ES-I3 (cell line): ENCODE measurements around the gene HOXA6.

Experiments used
- H3K36me3 ChIP-seq: 2 replicates; pipeline ENCODE4 v1.6.1; 2013; ENCODE audit warnings: mild to moderate bottlenecking, low read length, control low read depth, moderate library complexity; ENCODE audit not compliant: insufficient read depth
- H3K4me1 ChIP-seq: 2 replicates; pipeline ENCODE4 v1.6.1; 2013; ENCODE audit warnings: mild to moderate bottlenecking, control low read depth, low read length; ENCODE audit not compliant: insufficient read depth
- H3K9ac ChIP-seq: 2 replicates; pipeline ENCODE4 v1.6.1; 2013; ENCODE audit warnings: low read depth, mild to moderate bottlenecking, low read length, moderate library complexity
- H3K9me3 ChIP-seq: 2 replicates; pipeline ENCODE4 v1.6.1; 2013; ENCODE audit warnings: mild to moderate bottlenecking, low read length, moderate library complexity; ENCODE audit not compliant: control insufficient read depth, insufficient read depth

The HOXA6 gene

DNA sequence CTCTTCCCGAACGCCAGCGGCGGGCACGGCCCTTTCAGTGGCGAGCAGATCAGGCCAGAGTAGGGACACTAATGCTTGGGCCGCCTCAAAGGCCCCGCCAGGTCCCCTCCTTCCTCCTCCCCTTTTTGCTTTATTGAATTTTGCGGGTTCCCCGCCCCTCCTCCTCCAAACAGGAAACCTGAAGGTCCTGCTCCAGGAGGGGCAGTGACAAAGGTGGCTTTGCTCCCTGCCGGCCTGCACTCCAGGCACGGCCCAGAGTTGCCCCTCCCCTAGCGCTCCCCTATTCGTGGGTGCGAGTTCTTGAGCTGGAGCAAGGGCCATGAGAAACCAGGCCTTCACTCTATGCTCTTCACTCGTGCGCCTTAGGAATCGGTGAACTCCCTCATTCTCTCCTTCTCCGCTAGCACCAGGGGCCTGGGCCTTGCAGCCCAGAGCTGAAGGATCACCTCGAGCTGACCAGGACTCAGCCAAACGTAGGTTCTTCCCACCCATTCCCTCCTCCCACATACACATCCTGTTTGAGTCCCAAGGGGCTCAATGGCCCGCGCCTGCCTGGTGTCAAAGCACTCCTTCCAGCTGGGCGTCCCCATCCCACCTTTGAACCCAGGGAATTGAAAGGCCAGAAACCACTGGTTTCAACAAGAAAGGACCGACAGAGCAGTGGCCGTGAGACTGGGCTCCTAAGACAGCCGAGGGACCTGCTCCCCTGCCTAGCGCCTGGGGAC is 619 bp upstream of the HOXA6 start:
- no peaks in the 10 kb centered on the region for H3K4me1 ChIP-seq

DNA sequence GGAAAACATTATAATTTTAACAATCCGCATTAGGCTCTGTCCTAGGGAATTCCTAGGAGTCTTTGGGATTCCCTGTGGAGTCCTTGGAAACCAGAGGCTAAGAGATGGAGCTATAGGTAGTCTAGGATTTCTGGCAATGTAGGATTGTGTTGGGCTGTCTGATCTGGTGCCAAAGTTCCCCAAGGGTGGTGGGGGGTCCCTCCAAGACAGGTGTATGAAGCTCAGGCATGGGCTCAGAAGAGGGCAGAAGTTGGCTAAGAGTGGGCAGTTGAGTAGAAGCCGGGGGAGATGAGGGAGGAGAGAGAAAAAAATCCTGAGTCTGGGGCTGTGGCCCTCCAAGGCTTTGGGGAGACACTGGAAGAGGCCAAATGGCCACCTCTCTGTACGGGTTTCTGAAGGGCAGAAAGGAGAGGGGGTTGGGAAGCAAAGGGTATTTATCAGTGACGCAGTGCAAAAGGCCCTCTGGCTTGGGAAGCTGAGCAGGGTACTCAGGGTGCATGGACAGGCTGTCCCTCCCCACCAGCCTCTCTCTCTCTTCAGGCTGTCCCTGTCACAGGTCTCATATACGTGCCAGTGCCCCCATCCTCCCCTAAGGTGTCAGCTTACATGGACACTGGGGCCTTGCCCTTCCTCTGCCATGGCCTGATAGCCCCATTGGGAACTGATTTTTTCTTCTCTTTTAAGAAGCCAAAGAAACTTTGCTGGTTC is 929 bp downstream of the HOXA6 start:
- H3K9ac ChIP-seq, result no peak overlapping the region
- 0 out of 2 replicates have a peak, but pooled peaks cover 2% of the 10 kb centered on the region for H3K4me1 ChIP-seq
- no peaks in the 10 kb centered on the region for H3K36me3 ChIP-seq
- H3K9me3 ChIP-seq, result no peaks in the 10 kb centered on the region

More for the DNA sequence above, 619 bp upstream of the HOXA6 start:
- no peak overlapping the region for H3K9ac ChIP-seq
- H3K9me3 ChIP-seq, result no peaks in the 10 kb centered on the region
- H3K36me3 ChIP-seq, result no peaks in the 10 kb centered on the region

DNA sequence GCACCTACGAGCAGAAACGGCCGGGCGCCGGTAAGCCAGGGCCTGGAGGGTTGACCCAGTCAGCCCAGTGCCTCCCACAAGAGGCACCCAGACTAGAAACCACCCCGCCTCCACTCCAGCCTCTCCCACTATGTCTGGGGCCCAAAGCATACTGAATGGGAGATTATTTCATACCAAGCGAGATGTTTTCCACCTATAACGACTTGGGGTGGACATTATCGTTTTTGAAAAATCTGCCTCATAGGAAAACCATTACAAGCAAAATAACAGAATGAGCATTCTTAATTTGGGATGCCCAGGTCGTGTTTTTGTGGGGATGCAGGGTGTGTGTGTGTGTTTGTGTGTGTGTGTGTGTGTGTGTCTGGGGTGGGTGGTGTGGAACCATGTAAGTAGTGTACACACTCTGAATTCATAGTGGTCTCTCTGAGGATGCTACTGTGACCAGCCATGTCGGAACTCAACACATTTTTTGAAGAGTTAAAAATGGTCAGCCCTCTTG is 1.6 kb downstream of the HOXA6 start:
- Histone ChIP-seq H3K9ac (no peak overlapping the region), H3K9me3 (no peaks in the 10 kb centered on the region), H3K4me1 (0 out of 2 replicates have a peak, but pooled peaks cover 4% of the 10 kb centered on the region), H3K36me3 (no peaks in the 10 kb centered on the region)

DNA sequence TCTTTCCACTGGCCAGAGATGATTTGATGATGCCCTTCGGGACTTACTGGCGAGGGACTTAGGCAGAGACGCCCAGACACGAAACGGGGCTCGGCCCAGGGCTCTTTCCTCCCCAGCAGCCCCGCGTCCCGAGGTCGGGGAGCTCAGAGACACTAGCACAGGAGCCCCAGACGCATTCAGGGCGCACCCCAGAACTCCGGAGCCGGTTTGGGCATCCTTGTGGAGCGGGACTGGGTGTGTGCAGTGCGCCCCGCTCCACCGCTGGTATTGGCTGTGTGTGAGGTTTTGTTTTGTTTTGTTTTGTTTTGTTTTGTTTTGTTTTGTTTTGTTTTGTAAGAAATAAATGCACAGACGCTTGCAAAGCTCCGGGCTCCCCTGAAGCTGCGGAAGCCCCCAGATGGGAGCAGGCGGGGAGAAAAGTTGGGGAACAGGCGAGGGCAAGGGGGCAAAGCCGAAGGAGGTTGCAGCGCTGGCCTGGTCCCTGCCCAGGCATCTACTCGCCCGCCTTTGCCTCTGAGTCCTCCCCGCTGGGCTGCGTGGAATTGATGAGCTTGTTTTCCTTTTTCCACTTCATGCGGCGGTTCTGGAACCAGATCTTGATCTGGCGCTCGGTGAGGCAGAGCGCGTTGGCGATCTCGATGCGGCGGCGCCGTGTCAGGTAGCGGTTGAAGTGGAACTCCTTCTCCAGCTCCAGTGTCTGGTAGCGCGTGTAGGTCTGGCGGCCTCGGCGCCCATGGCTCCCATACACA is 2.2 kb downstream of the HOXA6 start:
- no peaks in the 10 kb centered on the region for H3K36me3 ChIP-seq
- no peaks in the 10 kb centered on the region for H3K9me3 ChIP-seq
- H3K4me1 ChIP-seq, result 0 out of 2 replicates have a peak, but pooled peaks cover 4% of the 10 kb centered on the region
- H3K9ac ChIP-seq, result no peak overlapping the region

DNA sequence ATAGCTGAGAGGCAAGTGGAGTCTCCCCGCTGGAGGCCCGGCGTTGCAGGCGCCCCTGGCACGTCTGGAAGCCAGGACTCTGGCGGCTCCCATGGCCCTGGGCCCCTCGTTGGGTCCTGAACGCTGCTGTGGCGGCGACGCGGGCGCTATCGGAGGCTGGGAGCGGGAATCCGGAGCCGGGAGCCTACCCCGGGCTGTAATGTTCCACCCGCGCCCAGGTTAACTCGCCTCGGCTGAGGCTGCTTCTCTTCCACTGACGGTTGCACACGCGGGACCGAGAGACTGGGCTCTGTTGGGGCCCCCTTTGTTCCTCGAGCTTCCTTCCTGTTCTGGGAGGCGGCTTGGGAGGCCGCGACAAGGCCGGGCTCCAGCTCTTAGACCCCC is 2.8 kb downstream of the HOXA6 start:
- H3K4me1 ChIP-seq, result 0 out of 2 replicates have a peak, but pooled peaks cover 4% of the 10 kb centered on the region
- H3K9ac ChIP-seq, result no peak overlapping the region
- H3K36me3 ChIP-seq, result no peaks in the 10 kb centered on the region
- H3K9me3 ChIP-seq, result no peaks in the 10 kb centered on the region

DNA sequence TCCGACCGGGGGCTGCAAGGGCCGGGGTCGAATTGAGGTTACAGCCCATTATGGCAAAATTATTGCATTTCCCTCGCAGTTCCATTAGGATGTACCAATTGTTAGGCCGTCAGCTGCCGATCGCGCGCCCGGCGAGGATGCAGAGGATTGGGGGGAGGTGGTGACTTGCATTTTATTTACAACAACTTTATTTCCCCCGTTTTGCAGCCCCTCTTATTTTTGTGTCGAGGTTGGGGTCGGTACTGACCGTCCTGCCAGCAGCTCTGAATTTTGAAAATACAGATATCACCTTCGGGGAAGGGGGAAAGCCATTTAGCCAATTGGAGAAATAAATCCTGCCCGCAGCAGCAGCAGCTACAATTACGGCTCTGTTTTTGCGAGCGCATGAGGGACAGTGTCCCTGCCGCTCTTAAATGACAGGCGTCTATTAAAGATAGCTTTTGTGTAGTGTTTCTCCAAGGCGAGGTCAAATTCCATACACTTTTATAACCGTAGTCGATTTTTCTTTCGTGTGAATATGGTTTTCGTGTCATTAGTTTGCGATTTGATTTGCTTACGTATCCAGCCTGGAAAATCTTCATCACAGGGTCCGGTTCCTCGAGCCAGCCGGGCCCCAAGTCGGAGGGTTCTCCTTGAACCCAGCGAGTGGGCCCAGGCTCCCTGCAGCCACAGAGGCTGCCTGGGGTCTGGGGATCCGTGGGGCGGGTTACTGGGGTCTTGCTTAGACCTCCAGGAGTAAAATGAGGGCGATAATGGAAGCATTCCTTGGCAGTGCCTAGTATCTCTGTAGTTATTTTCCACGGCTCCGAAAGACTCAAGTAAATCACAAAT is 3.4 kb downstream of the HOXA6 start:
- Histone ChIP-seq H3K36me3 (no peaks in the 10 kb centered on the region), H3K9ac (no peak overlapping the region), H3K9me3 (no peaks in the 10 kb centered on the region), H3K4me1 (0 out of 2 replicates have a peak, but pooled peaks cover 4% of the 10 kb centered on the region)

DNA sequence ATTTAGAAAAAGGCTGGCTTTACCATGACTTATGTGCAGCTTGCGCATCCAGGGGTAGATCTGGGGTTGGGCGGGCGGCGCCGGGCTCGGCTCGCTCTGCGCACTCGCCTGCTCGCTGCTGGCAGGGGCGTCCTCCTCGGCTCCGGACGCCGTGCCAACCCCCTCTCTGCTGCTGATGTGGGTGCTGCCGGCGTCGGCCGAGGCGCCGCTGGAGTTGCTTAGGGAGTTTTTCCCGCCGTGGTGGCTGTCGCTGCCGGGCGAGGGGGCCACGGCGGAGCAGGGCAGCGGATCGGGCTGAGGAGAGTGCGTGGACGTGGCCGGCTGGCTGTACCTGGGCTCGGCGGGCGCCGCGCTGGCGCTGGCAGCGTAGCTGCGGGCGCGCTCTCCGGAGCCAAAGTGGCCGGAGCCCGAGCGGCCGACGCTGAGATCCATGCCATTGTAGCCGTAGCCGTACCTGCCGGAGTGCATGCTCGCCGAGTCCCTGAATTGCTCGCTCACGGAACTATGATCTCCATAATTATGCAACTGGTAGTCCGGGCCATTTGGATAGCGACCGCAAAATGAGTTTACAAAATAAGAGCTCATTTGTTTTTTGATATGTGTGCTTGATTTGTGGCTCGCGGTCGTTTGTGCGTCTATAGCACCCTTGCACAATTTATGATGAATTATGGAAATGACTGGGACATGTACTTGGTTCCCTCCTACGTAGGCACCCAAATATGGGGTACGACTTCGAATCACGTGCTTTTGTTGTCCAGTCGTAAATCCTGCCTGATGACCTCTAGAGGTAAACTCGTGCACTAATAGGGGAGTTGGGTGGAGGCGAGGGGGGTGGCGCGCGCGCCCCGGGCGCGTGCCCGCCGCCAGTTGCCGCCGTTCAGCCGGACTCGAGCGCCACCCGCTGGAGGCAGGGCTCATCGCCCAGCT is 4.3 kb downstream of the HOXA6 start, which contains the start of gene HOXA5:
Gene HOXA5 (minus strand): TSS at position 659 of the 927 bp plus-strand sequence. CDS start 74 bp downstream, at position 585.
- Histone ChIP-seq H3K36me3 (no peaks in the 10 kb centered on the region), H3K9ac (peak within 1 kb of the TSS; percentile 57; the same call in 1 of the 2 replicates), H3K9me3 (no peaks in the 10 kb centered on the region), H3K4me1 (0 out of 2 replicates have a peak, but pooled peaks cover 4% of the 10 kb centered on the region)

GRCh38 chr7:27142580-27143022 is 5.0 kb downstream of the HOXA6 start:
- no peaks in the 10 kb centered on the region for H3K36me3 ChIP-seq
- peak overlapping the region; percentile 57; the same call in 1 of the 2 replicates for H3K9ac ChIP-seq

DNA sequence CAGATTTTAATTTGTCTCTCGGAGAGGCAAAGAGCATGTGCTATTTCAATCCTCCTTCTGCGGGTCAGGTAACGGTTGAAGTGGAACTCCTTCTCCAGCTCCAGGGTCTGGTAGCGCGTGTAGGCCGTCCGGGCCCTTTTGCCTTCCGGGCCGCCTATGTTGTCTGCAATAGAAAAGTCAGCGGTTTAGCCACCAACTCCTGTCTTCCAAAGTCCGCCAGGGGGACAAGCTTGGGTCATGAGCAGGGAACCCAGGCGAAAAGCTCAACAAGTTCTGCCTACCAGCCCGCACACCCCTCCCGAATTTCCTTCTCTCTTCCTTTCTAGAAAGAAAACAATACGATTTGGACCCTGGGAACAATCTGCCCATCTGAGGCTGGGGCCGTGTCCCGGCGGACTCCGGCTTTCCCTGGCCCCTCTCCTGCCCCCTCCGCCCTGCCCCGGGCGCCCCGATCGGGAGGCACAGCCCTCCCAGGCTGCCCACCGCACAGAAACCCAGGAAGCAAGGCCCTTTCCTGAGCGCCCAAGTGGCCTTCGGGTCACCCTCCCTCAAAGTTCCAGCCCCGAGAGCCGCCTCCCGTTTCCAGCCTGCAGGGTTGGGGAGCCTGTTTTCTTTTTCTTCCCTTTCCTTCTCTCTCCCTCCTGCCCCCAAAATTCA is 5.5 kb downstream of the HOXA6 start:
- Histone ChIP-seq H3K36me3 (no peaks in the 10 kb centered on the region), H3K4me1 (0 out of 2 replicates have a peak, but pooled peaks cover 4% of the 10 kb centered on the region), H3K9ac (peak overlapping the region; percentile 57; the same call in 1 of the 2 replicates), H3K9me3 (no peaks in the 10 kb centered on the region)

More at GRCh38 chr7:27142580-27143022, 5.0 kb downstream of the HOXA6 start:
- no peaks in the 10 kb centered on the region for H3K9me3 ChIP-seq
- 0 out of 2 replicates have a peak, but pooled peaks cover 4% of the 10 kb centered on the region for H3K4me1 ChIP-seq

DNA sequence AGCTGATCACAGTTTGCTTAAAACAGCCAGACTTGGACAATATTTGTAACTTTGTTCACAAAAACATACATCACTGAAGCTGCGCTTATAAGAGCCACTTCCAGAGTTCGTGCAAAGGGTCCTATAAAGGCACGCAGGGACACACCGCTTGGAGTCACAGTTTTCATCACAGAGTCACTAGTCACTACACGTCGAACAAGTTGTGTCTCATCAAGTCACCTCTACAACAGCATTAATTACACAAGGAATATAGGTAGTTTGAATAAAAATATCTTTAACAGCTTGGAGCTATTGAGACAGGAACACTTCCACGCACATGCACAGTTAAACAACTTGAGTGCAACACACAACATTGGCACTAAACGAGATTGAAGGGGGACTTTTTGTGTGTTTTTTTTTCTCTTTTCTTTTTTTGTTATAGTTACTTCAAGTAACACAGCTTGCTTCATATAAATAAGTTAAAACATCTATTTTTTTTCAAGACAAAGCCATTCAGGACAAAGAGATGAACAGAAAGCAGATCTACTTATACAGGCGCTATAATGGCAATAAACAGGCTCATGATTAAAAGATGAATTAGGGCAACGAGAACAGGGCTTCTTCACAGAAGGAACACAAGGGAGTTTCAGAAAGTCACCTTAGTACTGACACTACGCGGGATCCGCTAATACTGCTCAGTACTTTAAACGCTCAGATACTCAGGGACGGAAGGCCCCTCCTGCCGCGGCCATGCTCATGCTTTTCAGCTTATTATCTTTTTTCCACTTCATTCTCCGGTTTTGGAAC is 6.2 kb downstream of the HOXA6 start:
- H3K9ac ChIP-seq, result no peak overlapping the region
- H3K4me1 ChIP-seq, result 0 out of 2 replicates have a peak, but pooled peaks cover 4% of the 10 kb centered on the region
- H3K36me3 ChIP-seq, result no peaks in the 10 kb centered on the region
- no peaks in the 10 kb centered on the region for H3K9me3 ChIP-seq

GRCh38 chr7:27140126-27140857 is 7.3 kb downstream of the HOXA6 start:
- no peaks in the 10 kb centered on the region for H3K9me3 ChIP-seq
- no peaks in the 10 kb centered on the region for H3K36me3 ChIP-seq
- no peak overlapping the region for H3K9ac ChIP-seq
- H3K4me1 ChIP-seq, result peaks cover 4% of the 10 kb centered on the region; the same call in 1 of the 2 replicates
